ENCODE measurements around the gene SLC22A16.

GRCh38 chr6:110456694-110457093 is 19.7 kb downstream of the SLC22A16 start:
- TF ChIP-seq CTCF (IDR thresholded peaks at IDR 0.05; ENCODE audit: control extremely low read depth in 1 of 3, insufficient read depth in 1 of 3, low read depth in 1 of 3, low read length in 3 of 3) (no peak), SRF (IDR thresholded peaks at IDR 0.05; ENCODE audit: low read depth, low read length) (no peak), EP300 (IDR thresholded peaks at IDR 0.05; ENCODE audit: borderline replicate concordance in 1 of 2, low read depth in 2 of 2, low read length in 2 of 2) (no peak)
